ENCODE measurements around the gene CASZ1. TPM values are rescaled to one million over a fixed set of nuclear protein-coding genes. Genes with fewer than 3 reads are reported as not detected.

CASZ1 gene
- total and polyA plus RNA-seq, 10 of the 15 experiments (the other 5 are each of a cell fraction or from before 2014, with no cell fraction given): 0.52 to 9.8 (median 3.7) TPM

DNA sequence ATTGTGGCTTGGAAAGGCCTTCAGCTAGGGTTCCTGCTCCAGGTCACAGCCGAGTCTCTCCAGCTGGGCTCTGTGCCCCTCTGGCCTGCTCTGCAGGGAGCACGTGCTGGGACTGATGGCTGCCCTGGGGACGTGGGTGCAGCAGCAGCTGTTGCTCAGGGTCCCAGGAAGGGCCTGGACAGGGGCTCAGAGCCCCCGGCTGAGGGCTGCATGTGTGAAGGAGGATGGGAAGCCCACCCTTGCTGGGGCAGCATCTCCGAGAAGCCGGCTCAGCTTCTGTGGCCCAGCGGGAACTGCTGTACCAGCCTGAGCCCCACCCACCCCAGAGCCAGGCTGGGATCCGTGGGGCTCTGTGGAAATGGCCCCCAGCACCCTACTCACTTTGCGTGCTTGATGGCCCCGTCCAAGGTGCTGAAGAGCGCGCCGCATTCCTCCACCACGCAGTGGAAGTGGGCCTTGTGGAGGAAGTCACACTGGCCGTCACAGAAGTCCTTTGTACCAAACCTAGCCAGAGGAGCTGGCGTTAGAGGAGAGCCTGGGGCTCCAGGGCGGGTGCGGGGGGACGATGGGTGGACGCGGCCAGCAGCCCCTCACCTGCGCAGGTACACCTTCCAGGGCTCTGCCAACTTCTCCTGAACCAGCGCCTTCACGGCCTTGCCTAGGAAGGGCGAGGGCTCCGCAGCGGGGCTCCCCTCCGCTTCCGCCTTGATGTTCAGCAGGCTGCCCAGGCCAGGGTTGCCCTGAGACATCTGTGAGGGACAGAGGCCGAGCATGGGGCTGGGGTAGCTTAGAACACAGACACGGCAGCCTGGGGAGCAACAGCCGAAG, 147.5 kb downstream of the CASZ1 start:
- ChIA-PET RAD21 (ENCODE audit: unreplicated experiment) (no interaction called here), CTCF (no interaction called here), SMC1A (ENCODE audit: uncharacterized antibody, unreplicated experiment) (no interaction called here), POLR2A (interaction anchor here (0.6 kb wide), 1 partner anchor 28 kb away, joined by 4 read pairs; no protein-coding TSS in a partner anchor)
- Histone ChIP-seq H4K20me1 (ENCODE audit: control insufficient read depth, insufficient read depth) (no peaks in the 10 kb centered on the region), H3K9me3 (replicated peaks; ENCODE audit: control insufficient read depth, insufficient read depth, low read length) (no peaks in the 10 kb centered on the region), H3K27ac (ENCODE audit: control insufficient read depth, insufficient read depth) (no peak overlapping the region), H3K79me2 (ENCODE audit: control insufficient read depth, insufficient read depth, low read length) (no peaks in the 10 kb centered on the region), H3K27me3 (replicated peaks in 1 of 2; ENCODE audit: control insufficient read depth in 2 of 2, insufficient read depth in 2 of 2, low read length in 1 of 2) (no peaks in the 10 kb centered on the region), H3K4me3 (no peak overlapping the region), H3K4me1 (ENCODE audit: control insufficient read depth, insufficient read depth, low read length) (no peaks in the 10 kb centered on the region), H3K4me2 (ENCODE audit: control insufficient read depth, insufficient read depth) (no peak overlapping the region), H3K36me3 (ENCODE audit: control insufficient read depth in 2 of 2, insufficient read depth in 2 of 2, low read length in 1 of 2) (no peaks in the 10 kb centered on the region), H3K9ac (ENCODE audit: control insufficient read depth, insufficient read depth, low read length) (no peak overlapping the region), H2AFZ (ENCODE audit: control insufficient read depth, low read depth, low read length) (no peak overlapping the region)
- DNase-seq (ENCODE audit: low read depth, low spot score): no peak
- BruUV-seq (replicated peaks): no TSS peak
- ATAC-seq: no peak
- 82% methylated on average over 28 of the region's 32 CpGs for WGBS (ENCODE audit: insufficient coverage, insufficient replicate concordance, low lambda C conversion rate, missing lambda C conversion rate)
- intact Hi-C loops (cut with micrococcal nuclease; ENCODE audit: unreplicated experiment) (no loop called here), in situ Hi-C loops (cut with MboI) (no loop called here)
- TF ChIP-seq, protein P1, sequence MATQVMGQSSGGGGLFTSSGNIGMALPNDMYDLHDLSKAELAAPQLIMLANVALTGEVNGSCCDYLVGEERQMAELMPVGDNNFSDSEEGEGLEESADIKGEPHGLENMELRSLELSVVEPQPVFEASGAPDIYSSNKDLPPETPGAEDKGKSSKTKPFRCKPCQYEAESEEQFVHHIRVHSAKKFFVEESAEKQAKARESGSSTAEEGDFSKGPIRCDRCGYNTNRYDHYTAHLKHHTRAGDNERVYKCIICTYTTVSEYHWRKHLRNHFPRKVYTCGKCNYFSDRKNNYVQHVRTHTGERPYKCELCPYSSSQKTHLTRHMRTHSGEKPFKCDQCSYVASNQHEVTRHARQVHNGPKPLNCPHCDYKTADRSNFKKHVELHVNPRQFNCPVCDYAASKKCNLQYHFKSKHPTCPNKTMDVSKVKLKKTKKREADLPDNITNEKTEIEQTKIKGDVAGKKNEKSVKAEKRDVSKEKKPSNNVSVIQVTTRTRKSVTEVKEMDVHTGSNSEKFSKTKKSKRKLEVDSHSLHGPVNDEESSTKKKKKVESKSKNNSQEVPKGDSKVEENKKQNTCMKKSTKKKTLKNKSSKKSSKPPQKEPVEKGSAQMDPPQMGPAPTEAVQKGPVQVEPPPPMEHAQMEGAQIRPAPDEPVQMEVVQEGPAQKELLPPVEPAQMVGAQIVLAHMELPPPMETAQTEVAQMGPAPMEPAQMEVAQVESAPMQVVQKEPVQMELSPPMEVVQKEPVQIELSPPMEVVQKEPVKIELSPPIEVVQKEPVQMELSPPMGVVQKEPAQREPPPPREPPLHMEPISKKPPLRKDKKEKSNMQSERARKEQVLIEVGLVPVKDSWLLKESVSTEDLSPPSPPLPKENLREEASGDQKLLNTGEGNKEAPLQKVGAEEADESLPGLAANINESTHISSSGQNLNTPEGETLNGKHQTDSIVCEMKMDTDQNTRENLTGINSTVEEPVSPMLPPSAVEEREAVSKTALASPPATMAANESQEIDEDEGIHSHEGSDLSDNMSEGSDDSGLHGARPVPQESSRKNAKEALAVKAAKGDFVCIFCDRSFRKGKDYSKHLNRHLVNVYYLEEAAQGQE (IDR thresholded peaks at IDR 0.05; ENCODE audit: low read depth, low read length): peak; percentile 45; the same call in 1 of the 2 replicates
- TF ChIP-seq, protein P2, sequence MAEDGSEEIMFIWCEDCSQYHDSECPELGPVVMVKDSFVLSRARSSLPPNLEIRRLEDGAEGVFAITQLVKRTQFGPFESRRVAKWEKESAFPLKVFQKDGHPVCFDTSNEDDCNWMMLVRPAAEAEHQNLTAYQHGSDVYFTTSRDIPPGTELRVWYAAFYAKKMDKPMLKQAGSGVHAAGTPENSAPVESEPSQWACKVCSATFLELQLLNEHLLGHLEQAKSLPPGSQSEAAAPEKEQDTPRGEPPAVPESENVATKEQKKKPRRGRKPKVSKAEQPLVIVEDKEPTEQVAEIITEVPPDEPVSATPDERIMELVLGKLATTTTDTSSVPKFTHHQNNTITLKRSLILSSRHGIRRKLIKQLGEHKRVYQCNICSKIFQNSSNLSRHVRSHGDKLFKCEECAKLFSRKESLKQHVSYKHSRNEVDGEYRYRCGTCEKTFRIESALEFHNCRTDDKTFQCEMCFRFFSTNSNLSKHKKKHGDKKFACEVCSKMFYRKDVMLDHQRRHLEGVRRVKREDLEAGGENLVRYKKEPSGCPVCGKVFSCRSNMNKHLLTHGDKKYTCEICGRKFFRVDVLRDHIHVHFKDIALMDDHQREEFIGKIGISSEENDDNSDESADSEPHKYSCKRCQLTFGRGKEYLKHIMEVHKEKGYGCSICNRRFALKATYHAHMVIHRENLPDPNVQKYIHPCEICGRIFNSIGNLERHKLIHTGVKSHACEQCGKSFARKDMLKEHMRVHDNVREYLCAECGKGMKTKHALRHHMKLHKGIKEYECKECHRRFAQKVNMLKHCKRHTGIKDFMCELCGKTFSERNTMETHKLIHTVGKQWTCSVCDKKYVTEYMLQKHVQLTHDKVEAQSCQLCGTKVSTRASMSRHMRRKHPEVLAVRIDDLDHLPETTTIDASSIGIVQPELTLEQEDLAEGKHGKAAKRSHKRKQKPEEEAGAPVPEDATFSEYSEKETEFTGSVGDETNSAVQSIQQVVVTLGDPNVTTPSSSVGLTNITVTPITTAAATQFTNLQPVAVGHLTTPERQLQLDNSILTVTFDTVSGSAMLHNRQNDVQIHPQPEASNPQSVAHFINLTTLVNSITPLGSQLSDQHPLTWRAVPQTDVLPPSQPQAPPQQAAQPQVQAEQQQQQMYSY (CRISPR knock-in tag; IDR thresholded peaks at IDR 0.05): no peak
- TF ChIP-seq, protein P3, sequence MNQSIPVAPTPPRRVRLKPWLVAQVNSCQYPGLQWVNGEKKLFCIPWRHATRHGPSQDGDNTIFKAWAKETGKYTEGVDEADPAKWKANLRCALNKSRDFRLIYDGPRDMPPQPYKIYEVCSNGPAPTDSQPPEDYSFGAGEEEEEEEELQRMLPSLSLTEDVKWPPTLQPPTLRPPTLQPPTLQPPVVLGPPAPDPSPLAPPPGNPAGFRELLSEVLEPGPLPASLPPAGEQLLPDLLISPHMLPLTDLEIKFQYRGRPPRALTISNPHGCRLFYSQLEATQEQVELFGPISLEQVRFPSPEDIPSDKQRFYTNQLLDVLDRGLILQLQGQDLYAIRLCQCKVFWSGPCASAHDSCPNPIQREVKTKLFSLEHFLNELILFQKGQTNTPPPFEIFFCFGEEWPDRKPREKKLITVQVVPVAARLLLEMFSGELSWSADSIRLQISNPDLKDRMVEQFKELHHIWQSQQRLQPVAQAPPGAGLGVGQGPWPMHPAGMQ (IDR thresholded peaks at IDR 0.05; ENCODE audit: borderline replicate concordance): no peak
- FAIRE-seq: no peak
